WTC11 (cell line): ENCODE measurements around the gene ADCY5. TPM values are rescaled to one million over a fixed set of nuclear protein-coding genes. Genes with fewer than 3 reads are reported as not detected.

Experiments
- ATAC-seq: fragments of 200-7000 bp; cut with Tn5 transposase; 2 replicates; pipeline ENCODE4 v1.10.0; 2021; ENCODE audit warnings: mild to moderate bottlenecking, moderate library complexity
- Bru-seq: library from RNA; stranded (reverse); fragments of 400-500 nt; gene quantifications from one replicate; lab custom pipeline; 2021; lab: Mats Ljungman, UMichigan
- CTCF ChIA-PET: fragments of 300-600 bp; sonication (Branson Sonifier 250); formaldehyde crosslinking; loops from one replicate; lab custom pipeline; 2021; ENCODE audit warnings: antibody characterized with exemption; lab: Charles Lee
- POLR2A ChIA-PET: fragments of 350-600 bp; sonication (Branson Sonifier 250); formaldehyde crosslinking; loops from one replicate; lab custom pipeline; 2021; ENCODE audit warnings: antibody characterized with exemption; lab: Charles Lee
- DNase-seq: peaks from one replicate; pipeline ENCODE4 v3.0.0; 2021; ENCODE audit warnings: low spot score
- H3K27ac Mint-ChIP-seq: 2 replicates; pipeline ENCODE4 v1.8.0; 2021; ENCODE audit warnings: mixed read lengths
- H3K27me3 Mint-ChIP-seq: 2 replicates; pipeline ENCODE4 v1.8.0; 2021; ENCODE audit warnings: low read depth, mild to moderate bottlenecking, moderate library complexity, mixed read lengths
- H3K36me3 Mint-ChIP-seq: 2 replicates; pipeline ENCODE4 v1.8.0; 2021; ENCODE audit warnings: mixed read lengths
- H3K4me1 Mint-ChIP-seq: 2 replicates; pipeline ENCODE4 v1.8.0; 2022; ENCODE audit warnings: mixed read lengths
- H3K4me3 Mint-ChIP-seq: 2 replicates; pipeline ENCODE4 v1.8.0; 2021; ENCODE audit warnings: mild to moderate bottlenecking, moderate library complexity, mixed read lengths
- H3K9me3 Mint-ChIP-seq: 2 replicates; pipeline ENCODE4 v1.8.0; 2021; ENCODE audit warnings: mixed read lengths
- ARID4B ChIP-seq: sonication (generic); formaldehyde crosslinking; IDR thresholded peaks from 2 replicates; pipeline ENCODE4 v1.8.0; 2023; ENCODE audit warnings: missing genetic modification reagents, mild to moderate bottlenecking, borderline replicate concordance
- E2F1 ChIP-seq: sonication (generic); formaldehyde crosslinking; IDR thresholded peaks from 2 replicates; pipeline ENCODE4 v1.8.0; 2022; ENCODE audit warnings: mild to moderate bottlenecking, missing genetic modification reagents
- E2F5 ChIP-seq: sonication (generic); formaldehyde crosslinking; IDR thresholded peaks from 2 replicates; pipeline ENCODE4 v1.8.1; 2022; ENCODE audit warnings: mild to moderate bottlenecking, moderate library complexity, missing genetic modification reagents
- FOXP4 ChIP-seq: sonication (generic); formaldehyde crosslinking; IDR thresholded peaks from 2 replicates; pipeline ENCODE4 v1.8.0; 2022; ENCODE audit warnings: mild to moderate bottlenecking, missing genetic modification reagents
- GTF2I ChIP-seq: fragments of 250-450 bp; sonication (Bioruptor Pico); conservative IDR thresholded peaks from 2 replicates; pipeline ENCODE4 v1.4.0; 2021; ENCODE audit warnings: mild to moderate bottlenecking
- HMGA2 ChIP-seq: fragments of 250-450 bp; sonication (Bioruptor Pico); IDR thresholded peaks from 2 replicates; pipeline ENCODE4 v1.4.0; 2021; ENCODE audit warnings: mild to moderate bottlenecking, moderate library complexity
- HMGXB4 ChIP-seq: sonication (generic); formaldehyde crosslinking; IDR thresholded peaks from 2 replicates; pipeline ENCODE4 v1.8.1; 2023; ENCODE audit warnings: mild to moderate bottlenecking, moderate library complexity, missing genetic modification reagents
- IRF1 ChIP-seq: sonication (generic); formaldehyde crosslinking; IDR thresholded peaks from 2 replicates; pipeline ENCODE4 v1.8.0; 2023; ENCODE audit warnings: missing genetic modification reagents
- IRF2 ChIP-seq: sonication (generic); formaldehyde crosslinking; IDR thresholded peaks from 2 replicates; pipeline ENCODE4 v1.8.0; 2022; ENCODE audit warnings: low read depth, missing genetic modification reagents, borderline replicate concordance
- KAT7 ChIP-seq: sonication (generic); formaldehyde crosslinking; IDR thresholded peaks from 2 replicates; pipeline ENCODE4 v1.8.1; 2023; ENCODE audit warnings: missing genetic modification reagents, mild to moderate bottlenecking, borderline replicate concordance
- MAX ChIP-seq: sonication (generic); formaldehyde crosslinking; IDR thresholded peaks from 2 replicates; pipeline ENCODE4 v1.8.0; 2022; ENCODE audit warnings: mild to moderate bottlenecking, missing genetic modification reagents
- MXD4 ChIP-seq: fragments of 250-450 bp; sonication (Bioruptor Pico); IDR thresholded peaks from 2 replicates; pipeline ENCODE4 v1.8.0; 2021; ENCODE audit warnings: mild to moderate bottlenecking, moderate library complexity, borderline replicate concordance
- NR2C2 ChIP-seq: sonication (generic); formaldehyde crosslinking; IDR thresholded peaks from 2 replicates; pipeline ENCODE4 v1.8.0; 2022; ENCODE audit warnings: mild to moderate bottlenecking, missing genetic modification reagents
- OVOL2 ChIP-seq: fragments of 250-450 bp; sonication (Bioruptor Pico); IDR thresholded peaks from 2 replicates; pipeline ENCODE4 v1.9.0; 2021; ENCODE audit warnings: mild to moderate bottlenecking, borderline replicate concordance
- RELA ChIP-seq: sonication (generic); formaldehyde crosslinking; IDR thresholded peaks from 2 replicates; pipeline ENCODE4 v1.8.1; 2022; ENCODE audit warnings: missing genetic modification reagents, mild to moderate bottlenecking, borderline replicate concordance
- SMAD3 ChIP-seq: sonication (generic); formaldehyde crosslinking; IDR thresholded peaks from 2 replicates; pipeline ENCODE4 v1.8.0; 2022; ENCODE audit warnings: missing genetic modification reagents, mild to moderate bottlenecking, borderline replicate concordance
- SMAD4 ChIP-seq: sonication (generic); formaldehyde crosslinking; IDR thresholded peaks from 2 replicates; pipeline ENCODE4 v1.8.0; 2022; ENCODE audit warnings: mild to moderate bottlenecking, missing genetic modification reagents
- SP1 ChIP-seq: sonication (generic); formaldehyde crosslinking; conservative IDR thresholded peaks from 2 replicates; pipeline ENCODE4 v1.8.1; 2022; ENCODE audit warnings: missing genetic modification reagents
- ZNF232 ChIP-seq: sonication (generic); formaldehyde crosslinking; IDR thresholded peaks from 2 replicates; pipeline ENCODE4 v1.8.0; 2022; ENCODE audit warnings: mild to moderate bottlenecking, missing genetic modification reagents
- ZNF281 ChIP-seq: sonication (generic); formaldehyde crosslinking; IDR thresholded peaks from 2 replicates; pipeline ENCODE4 v1.8.0; 2023; ENCODE audit warnings: mild to moderate bottlenecking, missing genetic modification reagents
- ZNF416 ChIP-seq: fragments of 250-450 bp; sonication (Bioruptor Pico); IDR thresholded peaks from 2 replicates; pipeline ENCODE4 v1.9.0; 2021; ENCODE audit warnings: mild to moderate bottlenecking, inconsistent platforms
- ZNF671 ChIP-seq: fragments of 250-450 bp; sonication (Bioruptor Pico); IDR thresholded peaks from 2 replicates; pipeline ENCODE4 v1.8.0; 2021; ENCODE audit warnings: mild to moderate bottlenecking
- long read RNA-seq, 3 experiments: library from RNA in 1 of 3; library from capped mRNA in 1 of 3; library from polyadenylated mRNA in 1 of 3; unstranded in 2 of 3; stranded (forward) in 1 of 3; transcript quantifications; one replicate each; pipeline ENCODE4 v2.0.0, GENCODE V29; 2021
- total RNA-seq: library from RNA; stranded (reverse); gene quantifications from 3 replicates; pipeline ENCODE4 v1.2.3, GENCODE V29; 2021

Gene ADCY5
- total RNA-seq (23.5 to 28.6 TPM (median 26.8 TPM) in 3 replicates), Bru-seq, nascent RNA (percentile 51 among the genes with signal in this experiment)
- long read RNA-seq, experiment 1, full-length matches to known transcripts, result 4 of 107 reads
- long read RNA-seq, experiment 1, partial matches to known transcripts, result 50 of 107 reads
- long read RNA-seq, experiment 1, other reads (novel, unspliced or antisense), result 53 of 107 reads
- long read RNA-seq, experiment 2, partial matches to known transcripts, result 14 of 37 reads
- long read RNA-seq, experiment 2, other reads (novel, unspliced or antisense), result 22 of 37 reads
- long read RNA-seq, experiment 3, partial matches to known transcripts, result 8 of 17 reads
- long read RNA-seq, experiment 3, other reads (novel, unspliced or antisense), result 9 of 17 reads

- Mint-ChIP-seq H3K4me3 (peak within 1 kb of the TSS; percentile 69), H3K4me1 (peaks cover 16% of the 10 kb centered on the region), H3K36me3 (no peaks in the 10 kb centered on the region), H3K9me3 (no peaks in the 10 kb centered on the region), H3K27ac (no peak within 1 kb of the TSS), H3K27me3 (peaks cover 48% of the 10 kb centered on the region)
- POLR2A ChIA-PET, result no interaction called here
- peak; percentile 52 for DNase-seq
- CTCF ChIA-PET, result interaction anchor here (0.6 to 4.6 kb wide), 33 partner anchors 9 to 380 kb away, joined by 3 to 56 read pairs (median 4); no protein-coding TSS in a partner anchor
- peak; percentile 7 for ATAC-seq
- TF ChIP-seq ZNF281 (CRISPR knock-in tag), result 0 out of 2 replicates have a peak, but pooled peaks have one; percentile 45
- TF ChIP-seq IRF2 (CRISPR knock-in tag), result no peak
- TF ChIP-seq GTF2I (CRISPR knock-in tag), result no peak
- TF ChIP-seq ARID4B, result no peak
- peak; percentile 91 for TF ChIP-seq IRF1 (CRISPR knock-in tag)
- TF ChIP-seq HMGXB4 (CRISPR knock-in tag), result no peak
- 0 out of 2 replicates have a peak, but pooled peaks have one; percentile 45 for TF ChIP-seq E2F5 (CRISPR knock-in tag)
- TF ChIP-seq KAT7 (CRISPR knock-in tag), result no peak
- peak; percentile 76 for TF ChIP-seq FOXP4 (CRISPR knock-in tag)
- TF ChIP-seq SMAD4 (CRISPR knock-in tag), result no peak
- peak; percentile 64; the same call in 1 of the 2 replicates for TF ChIP-seq RELA (CRISPR knock-in tag)
- TF ChIP-seq HMGA2, result no peak
- TF ChIP-seq E2F1 (CRISPR knock-in tag), result peak; percentile 39; the same call in 1 of the 2 replicates
- TF ChIP-seq SP1 (CRISPR knock-in tag), result no peak
- no peak for TF ChIP-seq OVOL2 (CRISPR knock-in tag)
- 0 out of 2 replicates have a peak, but pooled peaks have one; percentile 38 for TF ChIP-seq NR2C2
- TF ChIP-seq ZNF416, result no peak
- TF ChIP-seq ZNF671, result no peak
- TF ChIP-seq SMAD3, result peak; percentile 88
- TF ChIP-seq ZNF232, result peak; percentile 41; the same call in 1 of the 2 replicates
- peak; percentile 80 for TF ChIP-seq MAX
- no peak for TF ChIP-seq MXD4 (CRISPR knock-in tag)
Measured at GRCh38 chr3:123448536-123449101, at the start of gene ADCY5. ADCY5 (minus strand) TSS chr3:123449090; CDS start chr3:123448545, 545 bp downstream.
